ENCODE data around the gene COA3.

The COA3 gene

GRCh38 chr17:42830971-42831370 lies 32.5 kb upstream of the COA3 start:
- H3K27me3 ChIP-seq (ENCODE audit: insufficient read depth, poor library complexity, severe bottlenecking) = no peaks in the 10 kb centered on the region
- TF ChIP-seq SPI1 (IDR thresholded peaks at IDR 0.05; ENCODE audit: borderline replicate concordance, low read depth) (no peak), POLR2AphosphoS5 (IDR thresholded peaks at IDR 0.05; ENCODE audit: low read depth) (no peak), REST (IDR thresholded peaks at IDR 0.05; ENCODE audit: insufficient replicate concordance, low read depth) (no peak)
- H3K4me3 ChIP-seq (replicated peaks; ENCODE audit: insufficient read depth, low read length) = no peak overlapping the region
- DNase-seq (ENCODE audit: low read depth in 1 of 2, low spot score in 1 of 2) = no peak
- H3K27ac ChIP-seq (replicated peaks) = no peak overlapping the region

GRCh38 chr17:42827472-42827871 lies 29.0 kb upstream of the COA3 start:
- TF ChIP-seq POLR2AphosphoS5 (IDR thresholded peaks at IDR 0.05; ENCODE audit: low read depth) = no peak
- TF ChIP-seq CTCF (IDR thresholded peaks at IDR 0.05; ENCODE audit: insufficient read depth, low read length) = no peak
- TF ChIP-seq SPI1 (IDR thresholded peaks at IDR 0.05; ENCODE audit: borderline replicate concordance, low read depth) = no peak
- no peak for TF ChIP-seq GABPA (IDR thresholded peaks at IDR 0.05; ENCODE audit: low read depth)
- TF ChIP-seq REST (IDR thresholded peaks at IDR 0.05; ENCODE audit: insufficient replicate concordance, low read depth) = no peak
- no peaks in the 10 kb centered on the region for H3K27me3 ChIP-seq (ENCODE audit: insufficient read depth, poor library complexity, severe bottlenecking)
- no peak overlapping the region for H3K4me3 ChIP-seq (replicated peaks; ENCODE audit: insufficient read depth, low read length)
- H3K27ac ChIP-seq (replicated peaks) = no peak overlapping the region
- DNase-seq (ENCODE audit: low read depth in 1 of 2, low spot score in 1 of 2) = no peak

- H3K4me3 ChIP-seq (replicated peaks; ENCODE audit: insufficient read depth, low read length) = no peak overlapping the region
- no peak overlapping the region for H3K27ac ChIP-seq (replicated peaks)
- no peak for DNase-seq (ENCODE audit: low read depth in 1 of 2, low spot score in 1 of 2)
- TF ChIP-seq POLR2AphosphoS5 (IDR thresholded peaks at IDR 0.05; ENCODE audit: low read depth) = no peak
- TF ChIP-seq REST (IDR thresholded peaks at IDR 0.05; ENCODE audit: insufficient replicate concordance, low read depth) = no peak
- no peak for TF ChIP-seq CTCF (IDR thresholded peaks at IDR 0.05; ENCODE audit: insufficient read depth, low read length)
- no peak for TF ChIP-seq GABPA (IDR thresholded peaks at IDR 0.05; ENCODE audit: low read depth)
- TF ChIP-seq SPI1 (IDR thresholded peaks at IDR 0.05; ENCODE audit: borderline replicate concordance, low read depth) = no peak
- H3K27me3 ChIP-seq (ENCODE audit: insufficient read depth, poor library complexity, severe bottlenecking) = no peaks in the 10 kb centered on the region
Observed at GRCh38 chr17:42821176-42821575, 22.7 kb upstream of the COA3 start.
